HG02870 (cell line): ENCODE data around the gene LTK.
"Not testable (repeated sequence)": the region's sequence is repeated elsewhere in the genome, so short reads cannot be mapped to it uniquely, and the experiment has no call there.

Experiments
- ATAC-seq: cut with Tn5 transposase; IDR thresholded peaks from one replicate; pipeline ENCODE4 v1.9.1; 2021; ENCODE audit warnings: mild to moderate bottlenecking, moderate library complexity; ENCODE audit not compliant: unreplicated experiment

The LTK gene

DNA sequence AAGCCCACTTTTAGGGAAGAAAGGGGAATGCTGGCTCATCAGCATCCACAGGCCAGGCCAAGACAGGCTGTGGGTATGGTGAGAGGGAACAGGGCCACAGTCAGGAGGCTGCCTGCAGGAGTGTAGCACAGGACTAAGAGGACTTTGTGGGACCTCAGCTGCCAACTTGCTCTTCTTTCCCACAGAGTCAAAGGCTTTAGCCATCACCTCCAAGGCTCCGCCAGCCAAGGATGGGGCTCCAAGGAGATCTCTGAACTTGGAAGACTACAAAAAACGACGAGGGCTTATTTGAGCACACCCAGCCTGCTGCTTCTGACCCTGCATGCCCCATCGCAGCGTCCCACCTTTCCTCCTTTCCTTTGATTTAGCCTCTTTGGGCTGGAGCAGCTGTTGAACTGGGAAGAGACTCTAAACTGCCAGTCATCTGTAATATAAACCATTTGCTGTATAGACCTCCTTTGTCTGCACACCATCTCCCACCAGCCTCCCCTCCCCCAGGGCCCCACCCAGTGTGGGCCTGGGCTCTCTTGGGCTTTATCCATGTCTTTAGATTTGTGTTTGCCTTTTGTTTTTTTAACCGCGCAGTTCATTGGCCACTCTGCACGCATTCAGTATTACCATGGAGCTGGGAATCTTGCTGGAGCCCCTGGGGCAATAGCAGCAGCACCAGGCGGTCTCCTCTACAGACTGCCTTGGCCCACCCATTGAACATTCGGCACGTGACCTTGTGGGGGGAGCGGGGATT lies 33.1 kb downstream of the LTK start:
- ATAC-seq, result no peak

DNA sequence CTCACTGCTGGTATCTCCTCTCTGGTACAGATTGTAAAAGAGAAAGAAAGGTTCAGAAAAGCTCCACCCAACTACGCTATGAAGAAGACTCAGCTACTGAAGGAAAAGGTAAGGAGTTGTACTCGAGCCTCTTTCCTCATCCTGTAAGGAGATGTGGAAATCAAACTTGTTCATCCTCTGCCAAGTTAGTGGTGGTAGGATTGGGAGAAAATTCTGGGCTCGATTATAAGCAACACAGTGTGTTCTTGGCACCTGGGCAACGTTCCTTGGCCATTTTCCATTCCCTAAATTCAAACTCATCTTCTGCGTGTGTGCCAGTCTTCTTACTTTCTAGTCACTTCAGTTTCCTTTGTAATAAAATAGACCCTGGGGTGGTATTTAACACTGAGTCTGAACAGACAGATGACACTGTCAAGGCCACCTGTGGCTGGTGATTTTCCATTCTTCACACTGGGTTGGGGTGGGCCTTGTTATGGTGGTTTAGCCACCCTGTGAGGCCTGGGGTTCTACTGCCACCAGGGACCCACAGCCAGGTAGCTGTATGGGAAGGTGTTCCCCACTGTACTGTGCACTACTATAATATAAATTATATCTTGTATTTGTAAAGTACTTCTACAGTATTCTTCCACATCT lies 37.1 kb downstream of the LTK start:
- no peak for ATAC-seq

DNA sequence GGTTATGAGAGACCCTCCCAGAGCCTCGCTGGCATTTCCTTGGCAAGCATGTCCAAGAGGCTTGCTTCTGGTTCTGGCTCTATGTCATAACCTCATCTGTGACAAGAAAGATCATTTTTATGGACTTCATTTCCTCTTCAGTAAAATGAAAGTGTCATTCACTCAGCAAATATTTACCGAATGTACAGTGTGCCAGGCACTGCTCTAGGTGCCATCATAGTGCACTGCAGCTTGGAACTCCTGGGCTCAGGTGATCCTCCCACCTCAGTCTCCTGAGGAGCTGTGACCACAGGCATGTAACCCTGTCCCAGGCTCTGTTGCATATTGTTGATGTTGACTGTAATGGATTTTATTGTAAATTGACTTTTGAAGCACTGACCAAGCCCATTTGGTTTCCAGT lies 38.7 kb downstream of the LTK start:
- ATAC-seq, result no peak

DNA sequence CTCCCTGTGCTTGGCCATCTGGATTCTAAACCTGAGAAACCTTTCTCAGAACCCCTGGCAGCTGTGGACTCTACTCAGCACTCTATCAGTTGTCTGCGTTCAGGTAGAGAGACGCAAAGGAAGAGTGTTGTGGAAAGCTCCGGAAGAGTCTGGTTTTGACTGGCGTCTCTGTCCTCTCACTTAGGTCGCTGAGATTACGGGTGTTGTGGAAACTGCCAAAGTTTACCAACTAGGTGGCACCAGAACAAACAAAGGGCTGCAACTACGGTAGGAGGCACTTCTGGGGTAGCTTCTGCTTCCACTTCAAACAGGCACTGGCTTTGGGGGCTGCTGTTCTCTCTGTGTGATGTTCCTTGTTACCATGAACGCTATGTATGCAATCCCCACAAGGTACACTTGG lies 39.2 kb downstream of the LTK start:
- no peak for ATAC-seq

DNA sequence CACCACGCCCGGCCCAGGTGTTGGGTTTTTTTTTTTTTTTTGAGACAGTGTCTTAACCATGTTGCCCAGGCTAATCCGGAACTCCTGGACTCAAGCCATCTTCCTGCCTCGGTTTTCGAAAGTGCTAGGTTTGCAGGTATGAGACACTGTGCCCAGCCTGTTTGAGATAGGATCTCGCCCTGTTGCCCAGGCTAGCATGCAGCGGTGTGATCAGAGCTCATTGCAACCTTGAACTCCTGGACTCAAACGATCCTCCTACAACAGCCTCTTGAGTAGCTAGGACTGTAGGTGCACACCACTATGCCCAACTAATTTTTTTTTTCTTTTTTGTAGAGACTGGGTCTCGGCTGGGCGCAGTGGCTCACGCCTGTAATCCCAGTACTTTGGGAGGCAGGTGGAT lies 40.2 kb downstream of the LTK start:
- no peak for ATAC-seq

DNA sequence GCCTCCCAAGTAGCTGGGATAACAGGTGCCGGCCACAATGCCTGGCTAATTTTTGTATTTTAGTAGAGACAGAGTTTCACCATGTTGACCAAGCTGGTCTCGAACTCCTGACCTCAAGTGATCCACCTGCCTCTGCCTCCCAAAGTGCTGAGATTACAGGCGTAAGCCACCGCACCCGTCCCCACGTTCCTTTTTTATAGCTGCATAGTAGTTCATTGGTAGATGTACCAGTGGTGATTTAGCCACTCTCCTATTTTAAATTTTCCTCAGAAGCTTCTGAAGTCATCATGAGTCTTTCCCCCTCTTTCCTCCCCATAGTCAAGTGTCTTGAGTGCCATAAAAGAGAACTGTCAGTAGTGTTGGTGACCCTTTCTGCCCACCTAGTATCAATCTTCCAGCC lies 44.0 kb downstream of the LTK start:
- ATAC-seq, result not testable (repeated sequence)

DNA sequence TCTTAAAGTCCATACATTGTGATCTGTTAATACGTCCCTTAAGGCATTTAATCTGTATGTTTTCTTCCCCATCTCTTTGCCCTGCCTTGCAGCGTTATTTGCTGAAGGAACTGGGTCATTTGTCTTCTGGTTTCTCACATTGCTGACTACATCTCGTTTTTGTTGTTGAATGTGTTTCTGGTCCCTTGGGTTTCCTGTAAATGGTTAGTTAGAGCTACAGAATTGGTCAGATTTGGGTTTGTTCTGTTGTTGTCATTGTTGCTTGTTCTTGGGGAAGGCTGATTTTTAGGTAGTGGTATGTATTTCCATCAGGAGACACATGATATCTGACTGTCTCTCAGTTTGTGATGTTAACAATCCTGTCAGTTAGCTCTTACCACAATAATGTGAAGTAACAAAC lies 46.9 kb downstream of the LTK start:
- no peak for ATAC-seq

DNA sequence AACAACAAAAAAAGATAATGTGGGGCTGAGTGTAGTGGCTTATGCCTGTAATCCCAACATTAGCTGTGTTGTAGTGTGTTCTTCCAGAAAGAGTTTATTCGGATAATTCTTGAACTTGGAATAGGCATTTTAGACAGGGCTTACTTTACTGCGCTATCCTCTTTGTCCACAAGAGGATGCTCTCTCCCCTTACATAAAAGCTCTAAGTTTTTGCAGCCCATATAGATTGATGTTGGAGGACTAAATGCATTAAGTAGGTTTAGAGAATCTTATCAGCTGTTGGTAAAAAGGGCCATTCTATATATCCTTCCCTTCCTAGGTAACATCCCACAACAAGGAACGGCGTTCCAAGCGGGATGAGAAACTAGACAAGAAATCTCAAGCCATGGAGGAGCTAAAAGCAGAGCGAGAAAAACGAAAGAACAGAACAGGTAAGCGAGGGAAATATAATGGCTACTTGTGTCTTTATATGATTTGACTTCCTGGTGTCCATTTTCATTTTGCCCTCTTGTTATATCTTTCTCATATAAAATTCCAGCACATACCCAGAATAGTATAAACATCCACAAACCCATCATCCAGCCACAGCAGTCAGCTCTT lies 47.7 kb downstream of the LTK start:
- ATAC-seq, result no peak

DNA sequence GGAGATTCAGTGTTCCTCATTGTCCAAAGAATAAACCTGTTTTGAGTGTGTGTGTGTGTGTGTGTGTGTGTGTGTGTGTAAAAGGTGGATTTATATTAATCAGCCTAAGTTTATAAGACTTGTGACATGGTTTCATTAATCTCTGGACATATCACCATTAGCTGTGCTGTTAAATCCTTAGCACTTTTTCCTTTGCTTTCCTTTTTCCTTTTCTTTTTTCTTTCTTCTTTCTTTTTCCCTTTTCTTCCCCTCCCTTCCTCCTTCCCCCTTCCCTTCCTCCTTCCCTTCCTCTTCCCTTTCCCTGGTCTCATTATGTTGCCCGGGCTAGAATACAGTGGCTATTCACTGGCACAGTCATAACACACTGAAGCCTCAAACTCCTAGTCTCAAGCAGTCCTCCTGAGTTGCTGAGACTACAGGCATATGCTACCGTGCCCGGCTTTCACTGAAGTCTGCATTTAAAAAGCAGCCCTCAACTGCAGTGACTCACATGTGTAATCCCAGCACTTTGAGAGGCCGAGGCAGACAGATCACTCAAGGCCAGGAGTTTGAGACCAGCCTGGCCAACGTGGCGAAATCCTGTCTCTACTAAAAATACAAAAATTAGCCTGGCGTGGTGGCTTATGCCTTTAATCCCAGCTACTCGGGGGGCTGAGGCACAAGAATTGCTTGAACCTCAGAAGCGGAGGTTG lies 48.6 kb downstream of the LTK start:
- ATAC-seq, result no peak

DNA sequence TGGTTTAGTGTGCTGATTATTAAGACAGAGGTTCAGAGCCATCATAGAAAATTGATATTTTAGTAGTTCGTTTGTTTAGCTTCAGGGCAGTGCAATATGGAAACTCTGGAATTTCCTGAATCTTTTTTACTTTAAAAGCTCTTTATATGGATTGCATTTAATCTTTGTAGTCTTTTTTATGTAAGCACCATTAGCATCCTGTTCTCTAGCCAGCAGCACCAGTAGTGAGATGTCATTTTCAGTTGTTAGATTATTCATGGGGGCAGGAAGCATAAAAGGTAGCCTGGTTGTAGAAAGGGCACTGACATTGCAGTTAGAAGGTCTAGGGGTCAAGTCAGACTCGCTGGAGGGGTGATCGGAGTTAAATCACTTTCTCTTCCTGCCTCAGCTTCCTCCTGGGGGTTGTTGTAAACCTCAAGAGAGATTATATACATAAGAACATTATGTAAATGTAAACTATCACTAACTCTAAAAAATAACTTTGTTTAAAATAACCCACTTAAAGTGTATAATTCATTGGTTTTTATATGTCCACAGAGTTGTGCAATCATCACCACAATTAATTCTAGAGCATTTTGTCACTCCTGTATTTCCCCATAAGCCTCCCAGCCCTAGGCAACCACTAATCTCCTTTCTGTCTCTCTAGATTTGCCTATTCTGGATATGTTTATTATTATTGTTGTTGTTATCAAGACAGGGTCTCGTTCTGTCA lies 51.4 kb downstream of the LTK start:
- no peak for ATAC-seq
